Activated T-helper 1 cell treated with anti-CD3 and anti-CD28 coated beads, Interleukin-2, amount 50 U/mL, for 16 hours (primary cell): ENCODE data around the gene MLST8.
"Not testable (repeated sequence)": the region's sequence is repeated elsewhere in the genome, so short reads cannot be mapped to it uniquely, and the experiment has no call there.

Experiments
- DNase-seq, 2 donors: peaks; one replicate each; pipeline ENCODE4 v3.0.0-alpha.2; 2020; ENCODE audit warnings: low read depth in 1 of 2, low spot score in 1 of 2

Gene MLST8

DNA sequence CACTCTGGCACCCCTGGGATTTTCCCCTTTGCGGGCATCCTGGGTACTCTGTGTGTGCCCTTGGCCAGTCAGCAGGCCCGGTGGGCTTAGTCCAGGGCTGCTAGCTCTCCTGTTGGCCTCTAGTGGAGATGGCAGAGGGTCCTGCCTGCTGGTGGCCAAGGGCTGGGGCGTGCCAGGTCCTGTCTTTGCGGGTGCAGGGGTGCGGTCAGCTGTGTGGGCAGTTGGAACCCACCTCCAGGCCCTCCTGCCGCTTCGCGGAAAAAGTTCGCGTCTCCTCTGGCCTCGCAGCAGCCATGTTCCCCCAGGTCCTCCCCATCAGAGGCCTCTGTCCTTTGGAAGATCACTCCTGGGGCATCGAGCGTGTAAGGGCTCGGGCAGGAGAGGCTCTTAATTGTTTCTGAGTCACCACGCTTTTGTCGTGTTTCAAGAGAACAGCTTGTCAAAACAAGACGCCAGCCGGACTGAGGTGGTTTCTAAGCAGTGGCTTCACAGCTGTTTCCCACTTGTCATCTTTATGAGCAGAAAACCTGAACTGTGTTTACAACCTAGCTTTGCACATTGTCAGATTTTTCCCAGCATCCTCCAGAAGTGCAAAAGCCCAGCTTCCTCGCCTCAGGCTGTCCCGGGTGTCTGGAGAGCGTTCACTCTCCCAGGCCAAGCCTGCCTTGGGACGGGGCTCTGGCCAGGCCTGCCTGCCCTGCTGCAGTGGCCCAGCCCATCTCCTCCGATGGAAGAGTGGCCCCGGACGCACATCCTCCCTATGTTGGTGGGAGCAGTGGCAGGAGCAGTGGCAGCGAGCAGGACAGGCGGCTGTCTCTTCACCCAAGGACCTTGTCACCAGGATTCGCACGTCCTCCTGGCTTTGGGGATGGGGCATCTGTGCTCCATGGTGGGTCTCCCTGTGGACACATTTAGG lies 26.0 kb downstream of the MLST8 start:
- DNase-seq = no peak

DNA sequence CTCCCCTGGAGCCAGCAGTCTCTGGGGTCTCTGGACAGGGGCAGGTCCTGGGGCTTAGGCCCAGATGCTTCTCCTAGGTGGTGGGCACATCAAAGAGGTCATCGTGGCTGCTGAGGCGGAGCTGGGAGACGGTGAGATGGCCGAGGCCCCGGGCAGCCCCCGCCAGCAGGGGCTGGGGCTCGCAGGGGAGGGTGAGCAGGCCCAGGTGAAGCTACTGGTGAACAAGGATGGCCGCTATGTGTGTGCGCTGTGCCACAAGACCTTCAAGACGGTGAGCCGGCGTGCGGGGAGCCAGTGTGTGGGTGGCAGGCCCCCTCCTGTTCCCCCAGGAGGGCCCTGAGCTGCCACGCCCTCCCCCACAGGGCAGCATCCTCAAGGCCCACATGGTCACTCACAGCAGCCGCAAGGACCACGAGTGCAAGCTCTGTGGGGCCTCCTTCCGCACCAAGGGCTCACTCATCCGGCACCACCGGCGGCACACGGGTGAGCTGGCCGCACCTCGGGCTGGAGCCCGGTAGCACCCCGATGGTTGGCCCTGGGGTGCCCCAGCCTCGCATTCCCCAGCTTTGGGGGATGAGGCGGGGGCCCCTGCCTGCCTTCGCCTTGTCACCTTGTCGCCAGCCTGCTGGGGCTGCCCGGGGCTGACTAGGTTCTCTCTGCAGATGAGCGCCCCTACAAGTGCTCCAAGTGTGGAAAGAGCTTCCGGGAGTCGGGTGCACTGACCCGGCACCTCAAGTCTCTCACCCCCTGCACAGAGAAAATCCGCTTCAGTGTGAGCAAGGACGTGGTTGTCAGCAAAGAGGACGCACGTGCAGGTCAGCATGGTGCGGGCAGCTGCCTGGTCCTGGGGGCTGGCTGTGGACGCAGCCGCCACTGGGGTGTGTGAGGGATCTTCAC lies 27.1 kb downstream of the MLST8 start:
- no peak for DNase-seq

DNA sequence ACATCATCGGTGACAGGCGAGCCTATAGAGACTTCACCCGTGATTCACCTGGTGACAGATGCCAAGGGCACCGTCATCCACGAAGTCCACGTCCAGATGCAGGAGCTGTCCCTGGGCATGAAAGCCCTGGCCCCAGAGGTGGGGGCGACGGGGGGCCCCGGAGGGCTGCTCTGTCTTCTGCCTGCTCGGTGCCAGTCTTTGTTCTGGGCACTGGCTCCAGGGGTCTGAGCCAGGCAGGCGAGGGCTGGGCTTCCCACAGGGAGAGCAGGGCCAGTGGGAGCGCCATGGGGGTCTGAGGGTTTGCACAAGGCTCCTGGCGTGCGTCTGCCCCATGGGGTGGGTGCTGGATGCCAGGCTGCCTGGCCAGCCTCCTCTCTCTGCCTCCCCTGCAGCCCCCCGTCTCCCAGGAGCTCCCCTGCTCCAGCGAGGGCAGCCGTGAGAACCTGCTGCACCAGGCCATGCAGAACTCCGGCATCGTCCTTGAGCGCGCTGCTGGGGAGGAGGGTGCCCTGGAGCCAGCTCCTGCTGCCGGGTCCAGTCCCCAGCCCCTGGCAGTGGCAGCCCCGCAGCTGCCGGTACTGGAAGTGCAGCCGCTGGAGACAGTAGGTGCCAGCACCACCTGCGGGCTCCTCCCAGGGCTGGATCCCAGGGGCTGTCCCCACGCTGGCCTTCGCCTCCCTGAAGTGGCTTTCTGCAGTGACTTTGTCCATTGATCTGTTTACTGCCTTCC lies 28.0 kb downstream of the MLST8 start:
- no peak for DNase-seq

DNA sequence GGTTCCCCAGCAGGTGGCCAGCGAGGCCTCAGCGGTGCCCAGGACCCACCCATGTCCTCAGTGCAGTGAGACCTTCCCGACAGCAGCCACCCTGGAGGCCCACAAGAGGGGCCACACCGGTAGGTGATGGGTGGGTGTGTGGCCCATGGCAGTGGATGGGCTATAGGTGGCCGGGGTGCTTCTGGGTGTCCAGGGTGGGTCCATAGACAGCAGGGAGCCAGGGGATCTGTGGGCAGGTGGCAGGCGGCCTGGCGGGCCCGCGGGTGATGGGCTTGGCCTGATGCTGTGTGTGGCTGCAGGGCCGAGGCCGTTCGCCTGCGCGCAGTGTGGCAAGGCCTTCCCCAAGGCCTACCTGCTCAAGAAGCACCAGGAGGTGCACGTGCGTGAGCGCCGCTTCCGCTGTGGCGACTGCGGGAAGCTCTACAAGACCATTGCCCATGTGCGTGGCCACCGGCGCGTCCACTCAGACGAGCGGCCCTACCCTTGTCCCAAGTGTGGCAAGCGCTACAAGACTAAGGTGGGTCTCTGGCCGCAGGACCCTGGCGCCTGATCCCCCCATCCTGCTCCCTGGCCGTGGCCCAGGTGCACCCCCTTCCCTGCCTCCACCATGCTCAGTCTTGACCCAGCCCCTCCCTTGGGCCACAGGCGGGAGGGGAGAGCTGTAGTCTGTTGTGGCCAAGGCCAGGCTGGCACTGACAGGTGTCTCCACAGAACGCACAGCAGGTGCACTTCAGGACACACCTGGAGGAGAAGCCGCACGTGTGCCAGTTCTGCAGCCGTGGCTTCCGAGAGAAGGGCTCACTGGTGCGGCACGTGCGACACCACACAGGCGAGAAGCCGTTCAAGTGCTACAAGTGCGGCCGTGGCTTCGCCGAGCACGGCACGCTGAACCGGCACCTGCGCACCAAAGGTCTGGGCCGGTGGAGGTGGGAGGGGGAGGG lies 28.9 kb downstream of the MLST8 start:
- no peak for DNase-seq

DNA sequence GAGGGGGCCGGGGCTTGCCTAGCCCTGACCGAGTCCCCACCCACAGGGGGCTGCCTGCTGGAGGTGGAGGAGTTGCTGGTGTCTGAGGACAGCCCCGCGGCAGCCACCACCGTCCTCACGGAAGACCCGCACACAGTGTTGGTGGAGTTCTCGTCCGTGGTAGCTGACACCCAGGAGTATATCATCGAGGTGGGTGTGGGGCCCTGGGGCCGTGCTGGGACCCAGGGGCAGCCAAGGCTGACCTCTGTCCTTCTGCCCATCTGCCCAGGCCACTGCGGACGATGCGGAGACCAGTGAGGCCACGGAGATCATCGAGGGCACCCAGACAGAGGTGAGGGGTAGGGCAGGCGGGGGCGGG lies 29.5 kb downstream of the MLST8 start:
- no peak for DNase-seq

DNA sequence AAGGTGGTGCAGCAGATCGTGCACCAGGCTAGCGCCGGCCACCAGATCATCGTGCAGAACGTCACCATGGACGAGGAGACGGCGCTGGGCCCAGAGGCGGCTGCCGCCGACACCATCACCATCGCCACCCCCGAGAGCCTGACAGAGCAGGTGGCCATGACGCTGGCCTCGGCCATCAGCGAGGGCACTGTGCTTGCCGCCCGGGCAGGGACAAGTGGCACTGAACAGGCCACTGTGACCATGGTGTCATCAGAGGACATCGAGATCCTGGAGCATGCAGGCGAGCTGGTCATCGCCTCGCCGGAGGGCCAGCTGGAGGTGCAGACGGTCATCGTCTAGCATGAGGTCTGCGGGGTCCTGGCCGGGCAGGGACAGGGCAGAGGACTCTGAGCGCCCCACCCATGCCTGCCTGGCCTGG lies 30.0 kb downstream of the MLST8 start:
- no peak for DNase-seq

DNA sequence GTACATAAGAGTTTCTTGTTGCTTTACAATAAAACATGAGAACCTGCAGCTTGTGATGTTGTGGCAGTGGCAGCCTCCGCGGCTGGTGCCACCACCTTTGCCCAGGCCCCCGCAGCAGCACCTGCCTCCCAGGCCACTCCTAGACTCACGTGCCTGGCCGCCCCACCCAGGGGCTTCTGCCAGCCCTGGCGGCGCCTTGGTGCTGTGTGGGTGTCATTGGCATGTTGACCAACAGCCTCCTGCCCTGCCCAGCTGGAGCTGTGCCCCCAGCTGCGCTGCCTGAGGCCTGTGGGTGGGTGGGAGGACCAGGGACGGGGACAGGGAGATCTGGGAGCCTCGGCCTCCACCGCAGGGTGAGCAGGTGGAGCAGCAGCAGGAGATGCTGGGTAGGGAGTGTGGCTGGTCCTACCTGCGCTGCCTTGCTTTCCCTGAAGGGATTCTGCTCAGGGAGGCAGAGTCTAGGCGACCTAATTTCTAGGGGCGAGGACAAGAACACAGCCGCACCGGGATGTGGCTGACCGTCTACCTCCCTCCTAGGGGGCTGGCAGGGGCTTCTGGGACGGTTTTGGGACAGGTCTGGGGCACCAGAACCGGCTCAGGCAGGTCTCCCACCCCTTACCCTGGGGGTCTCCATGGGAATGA lies 30.6 kb downstream of the MLST8 start:
- no peak for DNase-seq

DNA sequence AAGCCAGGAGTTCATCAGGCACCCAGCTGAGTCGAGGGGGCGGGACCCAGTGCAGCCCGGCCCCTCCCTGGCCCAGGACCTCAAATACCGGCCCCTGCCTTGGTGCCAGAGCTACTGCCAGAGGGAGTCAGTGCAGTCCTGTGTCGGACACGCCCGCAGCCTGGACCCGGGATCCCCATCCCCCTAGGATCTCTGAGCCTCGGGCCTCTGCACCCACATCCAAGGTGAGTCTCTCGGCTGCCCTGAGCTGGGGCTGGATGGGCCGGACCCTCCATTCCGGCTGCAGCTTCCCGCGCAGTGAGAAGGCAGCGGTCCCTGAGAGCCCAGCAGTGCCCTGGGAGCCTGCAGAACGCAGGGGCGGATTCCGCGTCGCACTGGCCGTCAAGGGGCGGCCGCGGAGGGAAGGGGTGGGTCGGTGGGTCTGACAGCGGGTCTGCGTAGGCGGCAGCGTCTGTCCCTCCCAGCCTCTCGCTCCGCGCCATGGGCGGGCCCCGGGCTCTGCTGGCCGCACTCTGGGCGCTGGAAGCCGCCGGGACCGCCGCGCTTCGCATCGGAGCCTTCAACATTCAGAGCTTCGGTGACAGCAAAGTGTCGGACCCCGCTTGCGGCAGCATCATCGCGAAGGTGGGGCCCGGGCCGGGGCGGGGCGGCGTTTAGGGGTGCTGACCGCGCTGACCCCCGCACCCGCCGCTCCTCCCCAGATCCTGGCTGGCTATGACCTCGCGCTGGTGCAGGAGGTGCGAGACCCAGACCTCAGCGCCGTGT lies 31.3 kb downstream of the MLST8 start, which contains the start of gene DNASE1L2:
DNASE1L2 (plus strand) TSS at position 108 of the 765 bp plus-strand sequence; CDS start at position 481, 373 bp downstream.
- DNase-seq = no peak

DNA sequence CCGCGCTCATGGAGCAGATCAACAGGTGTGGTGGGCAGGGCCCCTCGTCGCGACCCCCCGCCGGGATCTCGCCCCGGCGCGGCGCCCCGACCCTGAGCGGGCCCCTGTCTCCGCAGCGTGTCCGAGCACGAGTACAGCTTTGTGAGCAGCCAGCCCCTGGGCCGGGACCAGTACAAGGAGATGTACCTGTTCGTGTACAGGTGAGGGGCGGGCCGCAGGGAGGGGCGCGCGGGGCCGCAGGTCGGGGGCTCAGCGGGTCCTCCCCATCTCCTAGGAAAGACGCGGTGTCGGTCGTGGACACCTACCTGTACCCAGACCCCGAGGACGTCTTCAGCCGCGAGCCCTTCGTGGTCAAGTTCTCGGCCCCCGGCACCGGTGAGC lies 31.8 kb downstream of the MLST8 start:
- DNase-seq = no peak

DNA sequence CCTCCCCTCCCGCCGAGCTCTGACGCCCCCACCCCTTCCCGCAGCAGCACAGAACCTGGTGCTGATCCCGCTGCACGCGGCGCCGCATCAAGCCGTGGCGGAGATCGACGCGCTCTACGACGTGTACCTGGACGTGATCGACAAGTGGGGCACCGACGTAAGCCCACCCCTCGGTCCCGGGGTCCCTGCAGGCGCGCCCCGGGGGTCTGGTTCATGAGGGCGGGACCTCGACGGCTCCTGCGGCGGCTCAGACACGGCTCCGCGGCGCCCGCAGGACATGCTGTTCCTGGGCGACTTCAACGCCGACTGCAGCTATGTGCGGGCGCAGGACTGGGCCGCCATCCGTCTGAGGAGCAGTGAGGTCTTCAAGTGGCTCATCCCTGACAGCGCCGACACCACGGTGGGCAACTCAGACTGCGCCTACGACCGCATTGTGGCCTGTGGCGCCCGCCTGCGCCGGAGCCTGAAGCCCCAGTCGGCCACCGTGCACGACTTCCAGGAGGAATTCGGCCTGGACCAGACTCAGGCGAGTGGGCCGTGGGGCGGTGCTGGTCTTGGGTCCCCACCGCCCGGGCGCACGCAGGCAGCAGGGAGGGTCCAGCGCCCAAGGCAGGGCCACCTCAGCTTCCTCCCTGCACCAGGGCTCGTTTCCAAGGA lies 32.4 kb downstream of the MLST8 start:
- no peak for DNase-seq

DNA sequence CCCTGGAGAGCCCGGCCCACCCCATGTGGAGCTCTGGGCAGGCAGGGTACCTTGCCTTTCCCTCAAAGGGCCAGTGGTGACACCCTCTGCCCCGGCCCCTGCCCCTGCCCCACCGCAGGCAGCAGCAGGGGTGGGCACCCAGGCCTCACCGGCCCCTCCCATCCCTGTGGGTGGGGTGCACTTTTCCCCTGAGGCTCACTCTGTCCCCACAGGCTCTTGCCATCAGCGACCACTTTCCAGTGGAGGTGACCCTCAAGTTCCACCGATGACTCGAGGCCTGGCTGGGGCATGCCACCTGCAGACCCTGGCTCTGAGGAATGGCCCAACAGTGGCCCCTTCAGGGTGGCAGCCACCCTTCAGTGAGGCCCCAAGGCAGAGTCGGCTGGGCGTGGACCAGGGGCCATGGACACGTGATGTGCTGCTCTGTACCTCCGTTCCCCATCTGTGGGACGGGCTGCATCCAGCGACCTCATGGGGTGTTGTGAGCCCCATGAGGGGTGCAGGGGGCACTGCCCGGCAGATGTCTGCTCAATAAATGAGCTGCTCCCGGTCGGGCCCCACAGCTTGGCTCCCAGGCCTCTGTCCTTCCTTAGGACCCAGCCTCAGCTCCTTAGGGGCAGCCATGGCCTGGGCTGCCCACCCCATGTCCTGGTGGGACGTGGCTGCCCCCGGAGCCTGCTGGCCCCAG lies 33.0 kb downstream of the MLST8 start:
- no peak for DNase-seq

DNA sequence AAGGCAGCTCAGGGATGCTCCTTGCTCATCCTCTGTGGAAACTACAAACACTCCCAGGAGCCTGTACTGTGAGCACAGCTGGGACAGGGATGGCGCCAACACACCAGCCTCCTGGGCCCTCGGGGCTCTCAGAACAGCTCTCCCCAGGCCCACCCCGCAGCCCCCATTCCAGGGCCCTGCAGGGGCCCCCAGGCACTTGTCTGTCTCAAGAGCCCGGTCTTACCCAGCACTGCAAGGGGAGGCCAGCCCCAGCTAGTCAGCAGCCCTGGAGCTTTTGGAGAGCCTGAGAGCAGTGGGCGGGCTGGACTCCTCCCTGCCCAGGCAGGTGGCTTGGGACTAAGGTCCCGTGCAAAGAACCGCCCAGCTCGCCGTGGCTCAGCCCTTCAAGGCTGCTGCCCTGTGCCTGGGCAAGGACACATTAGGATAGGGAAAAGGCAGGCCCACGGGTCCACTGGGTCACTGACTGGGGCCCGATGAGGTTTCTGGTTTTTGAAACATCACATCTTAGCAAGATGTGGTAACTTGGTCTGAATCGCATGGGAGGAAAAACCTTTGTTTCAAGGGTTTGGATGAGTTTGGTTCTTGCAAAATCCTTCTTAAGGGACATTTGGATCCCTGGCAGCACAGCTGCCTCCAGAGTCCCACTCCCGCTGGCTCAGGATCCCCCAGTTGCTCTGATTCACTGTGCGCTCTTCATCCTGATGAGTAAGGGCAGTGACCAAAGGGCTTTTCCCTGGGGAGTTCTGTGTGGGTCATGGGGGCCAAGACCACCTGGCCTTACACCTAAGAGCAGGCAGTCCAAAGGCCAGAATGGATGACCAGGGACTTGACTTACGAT lies 33.8 kb downstream of the MLST8 start:
- no peak for DNase-seq

DNA sequence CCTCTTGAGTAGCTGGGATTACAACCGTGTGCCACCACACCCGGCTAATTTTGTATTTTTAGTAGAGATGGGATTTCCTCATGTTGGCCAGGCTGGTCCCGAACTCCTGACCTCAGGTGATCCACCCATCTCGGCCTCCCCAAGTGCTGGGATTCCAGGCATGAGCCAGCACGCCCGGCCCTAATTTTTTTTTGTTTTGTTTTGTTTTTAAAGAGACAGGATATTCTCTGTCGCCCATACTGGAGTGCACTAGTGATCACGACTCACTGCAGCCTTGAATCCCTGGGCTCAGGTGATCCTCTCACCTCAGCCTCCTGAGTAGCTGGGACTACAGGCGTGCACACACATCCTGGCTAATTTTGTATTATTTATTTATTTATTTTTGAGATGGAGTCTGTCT lies 35.1 kb downstream of the MLST8 start:
- DNase-seq = not testable (repeated sequence)

DNA sequence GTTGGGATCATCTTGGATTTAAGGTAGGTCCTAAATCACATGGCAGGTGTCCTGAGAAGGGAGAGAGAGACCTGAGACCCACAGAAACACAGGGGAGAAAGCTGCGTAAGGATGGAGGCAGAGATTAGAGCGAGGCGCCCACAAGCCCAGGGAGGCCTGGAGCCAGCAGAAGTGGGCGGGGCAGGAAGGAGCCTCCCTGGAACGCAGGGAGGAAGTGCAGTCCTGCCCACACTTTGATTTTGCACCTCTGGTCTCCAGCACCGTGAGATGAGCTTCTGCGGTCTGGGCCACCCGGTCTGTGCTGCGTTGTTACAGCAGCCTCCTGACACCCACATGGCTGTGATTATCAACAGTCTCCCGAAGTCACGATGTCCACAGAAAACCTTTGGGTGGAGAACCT lies 37.3 kb downstream of the MLST8 start:
- DNase-seq = no peak

DNA sequence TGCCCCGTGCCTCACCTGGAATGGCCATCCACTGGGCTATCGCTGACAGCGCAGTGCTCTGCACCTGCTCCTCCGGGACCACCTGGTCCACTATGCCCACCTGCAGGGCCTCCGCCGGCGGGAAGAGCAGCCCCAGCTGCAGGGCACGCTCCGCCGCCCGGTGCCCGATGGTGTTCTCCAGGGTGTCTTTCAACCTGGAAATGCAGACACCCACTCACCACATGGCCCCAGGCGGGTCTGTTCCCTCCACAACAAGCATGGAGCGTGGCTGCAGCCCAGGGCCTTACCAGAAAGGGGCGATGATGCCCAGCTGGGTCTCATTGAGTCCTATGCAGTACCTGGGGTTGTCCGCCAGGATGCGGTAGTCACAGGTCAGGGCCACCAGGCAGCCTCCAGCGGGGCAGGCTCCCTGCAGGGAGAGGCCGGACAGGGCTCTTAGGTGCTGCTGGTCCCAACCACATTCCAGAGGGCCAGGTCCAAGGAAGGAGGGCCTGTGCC lies 37.8 kb downstream of the MLST8 start:
- no peak for DNase-seq

DNA sequence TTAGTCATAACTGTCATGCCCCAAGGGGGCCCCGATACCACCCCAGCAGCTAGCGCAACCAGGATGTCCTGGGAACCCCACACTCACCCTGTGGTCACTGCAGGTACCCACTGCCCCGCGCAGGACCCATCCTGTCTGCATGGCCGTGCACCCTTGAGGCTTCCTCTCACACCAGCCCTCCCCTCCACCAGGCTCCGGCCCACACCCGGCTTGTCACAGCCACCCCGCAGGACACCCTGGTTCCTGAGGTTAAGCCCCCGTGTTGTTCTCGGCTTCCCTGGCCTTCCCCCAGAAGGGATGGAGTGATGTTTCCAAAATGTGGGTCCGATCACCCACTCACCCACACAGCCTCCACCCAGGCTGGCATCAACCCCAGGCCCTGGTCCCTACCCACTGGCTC lies 38.5 kb downstream of the MLST8 start:
- no peak for DNase-seq

DNA sequence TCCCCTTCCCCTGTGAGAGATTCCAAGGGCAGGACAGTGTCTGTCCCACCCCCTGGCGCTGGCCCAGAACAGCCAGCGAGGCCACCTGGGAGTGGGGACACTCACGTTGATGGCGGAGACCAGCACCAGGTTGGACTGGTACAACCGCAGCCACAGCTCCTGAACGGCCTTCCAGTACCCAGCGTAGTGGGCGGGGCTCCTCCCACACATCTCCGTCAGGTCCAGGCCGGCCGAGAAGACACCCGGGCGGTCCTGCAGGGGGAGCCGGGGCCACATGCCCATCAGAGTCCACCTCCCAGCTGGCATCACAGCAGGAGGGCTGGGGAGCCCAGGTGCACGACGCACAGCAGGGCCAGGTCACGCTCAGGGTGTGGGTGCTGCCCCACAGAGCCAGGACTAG lies 39.0 kb downstream of the MLST8 start:
- DNase-seq = no peak
